GM23338 (cell line): ENCODE measurements around the gene BTK. TPM values are rescaled to one million over a fixed set of nuclear protein-coding genes. Genes with fewer than 3 reads are reported as not detected.

ENCODE experiments used
- ATAC-seq: fragments of 200-7000 bp; cut with Tn5 transposase; 3 replicates; pipeline ENCODE4 v1.9.1; 2020
- DNase-seq: peaks from one replicate; pipeline ENCODE4 v3.0.0-alpha.2; 2015; ENCODE audit warnings: low spot score
- H2AFZ ChIP-seq: fragments of 200-600 bp; sonication (generic); 2 replicates; pipeline ENCODE4 v1.8.0; 2016; ENCODE audit warnings: antibody characterized with exemption, mild to moderate bottlenecking, moderate library complexity
- H3F3A ChIP-seq: fragments of 200-600 bp; sonication (generic); replicated peaks from 2 replicates; pipeline ENCODE4 v1.8.0; 2017; ENCODE audit warnings: antibody characterized with exemption, mixed run types, low read depth
- H3K27ac ChIP-seq: fragments of 200-600 bp; sonication (generic); 2 replicates; pipeline ENCODE4 v1.6.1; 2016; ENCODE audit warnings: low read depth
- H3K27me3 ChIP-seq: fragments of 200-600 bp; sonication (generic); 2 replicates; pipeline ENCODE4 v1.8.0; 2016; ENCODE audit warnings: mild to moderate bottlenecking, mixed run types, moderate library complexity; ENCODE audit not compliant: insufficient read depth
- H3K36me3 ChIP-seq: fragments of 200-600 bp; sonication (generic); 2 replicates; pipeline ENCODE4 v1.8.0; 2016; ENCODE audit warnings: mild to moderate bottlenecking; ENCODE audit not compliant: insufficient read depth
- H3K4me1 ChIP-seq: fragments of 200-600 bp; sonication (generic); 2 replicates; pipeline ENCODE4 v1.8.0; 2016; ENCODE audit warnings: mild to moderate bottlenecking, moderate library complexity; ENCODE audit not compliant: insufficient read depth
- H3K4me2 ChIP-seq: fragments of 200-600 bp; sonication (generic); 2 replicates; pipeline ENCODE4 v1.7.1; 2017; ENCODE audit warnings: mixed run types
- H3K4me3 ChIP-seq: fragments of 200-600 bp; sonication (generic); 2 replicates; pipeline ENCODE4 v1.6.1; 2016; ENCODE audit warnings: mixed run types
- H3K79me2 ChIP-seq: fragments of 200-600 bp; sonication (generic); replicated peaks from 2 replicates; pipeline ENCODE4 v1.8.0; 2017; ENCODE audit warnings: mild to moderate bottlenecking; ENCODE audit not compliant: insufficient read depth
- H3K9me2 ChIP-seq: fragments of 200-600 bp; sonication (generic); 2 replicates; pipeline ENCODE4 v1.8.0; 2017; ENCODE audit not compliant: insufficient read depth
- H4K20me1 ChIP-seq: fragments of 200-600 bp; sonication (generic); replicated peaks from 2 replicates; pipeline ENCODE4 v1.8.0; 2017; ENCODE audit warnings: mild to moderate bottlenecking; ENCODE audit not compliant: insufficient read depth
- H3K27ac Mint-ChIP-seq: 2 replicates; pipeline ENCODE4 v1.8.0; 2020; ENCODE audit warnings: inconsistent platforms, mild to moderate bottlenecking, moderate library complexity, mixed read lengths
- H3K27me3 Mint-ChIP-seq: 3 replicates; pipeline ENCODE4 v1.8.0; 2022; ENCODE audit warnings: low read depth, mild to moderate bottlenecking, moderate library complexity, mixed read lengths, inconsistent platforms; ENCODE audit not compliant: insufficient read depth, poor library complexity
- H3K36me3 Mint-ChIP-seq: 3 replicates; pipeline ENCODE4 v1.8.0; 2021; ENCODE audit warnings: low read depth, mild to moderate bottlenecking, inconsistent platforms, moderate library complexity, mixed read lengths
- H3K4me1 Mint-ChIP-seq: 3 replicates; pipeline ENCODE4 v1.8.0; 2020; ENCODE audit warnings: mild to moderate bottlenecking, inconsistent platforms, mixed read lengths
- H3K4me3 Mint-ChIP-seq: 3 replicates; pipeline ENCODE4 v1.8.0; 2021; ENCODE audit warnings: moderate library complexity, mild to moderate bottlenecking, inconsistent platforms, mixed read lengths
- H3K9me3 Mint-ChIP-seq: 3 replicates; pipeline ENCODE4 v1.8.0; 2020; ENCODE audit warnings: moderate library complexity, mild to moderate bottlenecking, inconsistent platforms, mixed read lengths
- CTCF ChIP-seq, 2 experiments: fragments of 200-600 bp in 1 of 2; sonication (generic) in 1 of 2; conservative IDR thresholded peaks; 2 replicates each; pipeline versions ENCODE4 v1.5.1 to v1.6.1; 2016 to 2017; ENCODE audit warnings: antibody characterized with exemption in 2 of 2, low read depth in 2 of 2, mild to moderate bottlenecking in 2 of 2, moderate library complexity in 1 of 2
- ETS1 ChIP-seq: IDR thresholded peaks from 2 replicates; pipeline ENCODE4 v1.6.1; 2016; ENCODE audit warnings: antibody characterized with exemption
- EZH2phosphoT487 ChIP-seq: fragments of 200-600 bp; sonication (generic); IDR thresholded peaks from one replicate; pipeline ENCODE4 v1.8.1; 2018; ENCODE audit warnings: antibody characterized with exemption; ENCODE audit not compliant: unreplicated experiment
- JUNB ChIP-seq: IDR thresholded peaks from one replicate; pipeline ENCODE4 v1.6.1; 2016; ENCODE audit warnings: antibody characterized with exemption; ENCODE audit not compliant: unreplicated experiment
- ZNF462 ChIP-seq: fragments of 250-450 bp; sonication (Bioruptor Pico); IDR thresholded peaks from 2 replicates; pipeline ENCODE4 v1.5.0; 2020; ENCODE audit warnings: mild to moderate bottlenecking, moderate library complexity
- polyA plus RNA-seq: library from polyadenylated mRNA; unstranded; fragments of >200 nt; fragmentation: Nextera tagmentation; extraction: Ambion mirVana; gene quantifications from 2 replicates; pipeline ENCODE4 v1.2.1, GENCODE V29; 2016
- total RNA-seq: library from RNA; depleted of rRNA; stranded (reverse); fragments of >200 nt; shearing (Covaris generic); gene quantifications from 2 replicates; pipeline ENCODE4 v1.2.3, GENCODE V29; 2014

BTK gene
- total and polyA plus RNA-seq, 2 experiments from 2014 or later: 0.19 to 0.31 TPM

- no peak overlapping the region for H3K4me3 ChIP-seq
- ATAC-seq: no peak
Observed at GRCh38 chrX:101419489-101419888, 33.5 kb upstream of the BTK start.

More at GRCh38 chrX:101419489-101419888, 33.5 kb upstream of the BTK start:
- Mint-ChIP-seq H3K36me3 (peaks cover 18% of the 10 kb centered on the region), H3K4me1 (peaks cover 27% of the 10 kb centered on the region), H3K27ac (peak overlapping the region; percentile 56; the same call in 1 of the 2 replicates), H3K4me3 (peak overlapping the region; percentile 90), H3K9me3 (no peaks in the 10 kb centered on the region), H3K27me3 (peaks cover 6% of the 10 kb centered on the region)
- Histone ChIP-seq H2AFZ (no peak overlapping the region), H3K9me2 (no peaks in the 10 kb centered on the region), H3K79me2 (no peaks in the 10 kb centered on the region), H3F3A (no peaks in the 10 kb centered on the region), H3K4me1 (no peaks in the 10 kb centered on the region; the same call in 1 of the 2 replicates), H3K36me3 (no peaks in the 10 kb centered on the region), H4K20me1 (no peaks in the 10 kb centered on the region), H3K27me3 (no peaks in the 10 kb centered on the region), H3K27ac (no peak overlapping the region), H3K4me2 (peak overlapping the region; percentile 77; the same call in 1 of the 2 replicates)
- DNase-seq: no peak
- no peak for TF ChIP-seq ZNF462 (CRISPR knock-in tag)
- TF ChIP-seq EZH2phosphoT487: no peak
- TF ChIP-seq JUNB: no peak
- no peak for TF ChIP-seq CTCF (conservative IDR thresholded peaks at IDR 0.05; ENCODE audit: low read depth in 2 of 2)
- no peak for TF ChIP-seq ETS1
